Measurements from ENCODE around the gene NADK2.

DNA sequence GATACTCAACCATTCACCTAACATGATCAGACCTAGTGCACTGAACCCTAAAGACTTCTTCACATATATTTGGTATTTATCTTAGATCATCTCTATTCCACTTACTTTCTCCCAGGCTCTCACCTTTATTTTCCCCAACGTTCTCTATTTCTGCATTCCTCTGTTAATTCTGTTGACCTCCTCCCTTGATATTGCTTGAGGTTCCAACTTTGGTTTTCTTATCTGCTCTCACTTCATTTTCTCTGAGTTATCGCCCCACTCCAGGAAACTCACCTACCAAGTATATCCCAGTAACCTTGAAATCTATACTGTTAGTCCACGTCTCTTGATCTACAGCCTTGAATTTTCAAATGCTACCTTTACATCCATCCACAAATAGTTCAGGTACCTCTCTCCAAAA is 9.2 kb downstream of the NADK2 start:
- no peak for TF ChIP-seq ZNF747 (tag by site-specific recombination; IDR thresholded peaks at IDR 0.05)
- no peak for TF ChIP-seq ZNF221 (tag by site-specific recombination; IDR thresholded peaks at IDR 0.05; ENCODE audit: borderline replicate concordance)
- TF ChIP-seq, protein P1, sequence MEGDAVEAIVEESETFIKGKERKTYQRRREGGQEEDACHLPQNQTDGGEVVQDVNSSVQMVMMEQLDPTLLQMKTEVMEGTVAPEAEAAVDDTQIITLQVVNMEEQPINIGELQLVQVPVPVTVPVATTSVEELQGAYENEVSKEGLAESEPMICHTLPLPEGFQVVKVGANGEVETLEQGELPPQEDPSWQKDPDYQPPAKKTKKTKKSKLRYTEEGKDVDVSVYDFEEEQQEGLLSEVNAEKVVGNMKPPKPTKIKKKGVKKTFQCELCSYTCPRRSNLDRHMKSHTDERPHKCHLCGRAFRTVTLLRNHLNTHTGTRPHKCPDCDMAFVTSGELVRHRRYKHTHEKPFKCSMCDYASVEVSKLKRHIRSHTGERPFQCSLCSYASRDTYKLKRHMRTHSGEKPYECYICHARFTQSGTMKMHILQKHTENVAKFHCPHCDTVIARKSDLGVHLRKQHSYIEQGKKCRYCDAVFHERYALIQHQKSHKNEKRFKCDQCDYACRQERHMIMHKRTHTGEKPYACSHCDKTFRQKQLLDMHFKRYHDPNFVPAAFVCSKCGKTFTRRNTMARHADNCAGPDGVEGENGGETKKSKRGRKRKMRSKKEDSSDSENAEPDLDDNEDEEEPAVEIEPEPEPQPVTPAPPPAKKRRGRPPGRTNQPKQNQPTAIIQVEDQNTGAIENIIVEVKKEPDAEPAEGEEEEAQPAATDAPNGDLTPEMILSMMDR (tag by site-specific recombination; IDR thresholded peaks at IDR 0.05): no peak
- no peak for TF ChIP-seq BCL11A (tag by site-specific recombination; IDR thresholded peaks at IDR 0.05; ENCODE audit: low read depth)
- TF ChIP-seq ZNF121 (tag by site-specific recombination; IDR thresholded peaks at IDR 0.05): no peak
- no peak for TF ChIP-seq ZNF600 (tag by site-specific recombination; IDR thresholded peaks at IDR 0.05)
- TF ChIP-seq WT1 (tag by site-specific recombination; IDR thresholded peaks at IDR 0.05): no peak
- TF ChIP-seq ZNF266 (tag by site-specific recombination; IDR thresholded peaks at IDR 0.05; ENCODE audit: low read depth): no peak
- TF ChIP-seq ZNF174 (tag by site-specific recombination; IDR thresholded peaks at IDR 0.05): no peak
- no peak for TF ChIP-seq ZBTB7A (tag by site-specific recombination; IDR thresholded peaks at IDR 0.05; ENCODE audit: low read depth)
- TF ChIP-seq ZNF549 (tag by site-specific recombination; IDR thresholded peaks at IDR 0.05): no peak
- no peak for TF ChIP-seq ZNF76 (tag by site-specific recombination; IDR thresholded peaks at IDR 0.05; ENCODE audit: borderline replicate concordance, low read depth)
- TF ChIP-seq, protein P2, sequence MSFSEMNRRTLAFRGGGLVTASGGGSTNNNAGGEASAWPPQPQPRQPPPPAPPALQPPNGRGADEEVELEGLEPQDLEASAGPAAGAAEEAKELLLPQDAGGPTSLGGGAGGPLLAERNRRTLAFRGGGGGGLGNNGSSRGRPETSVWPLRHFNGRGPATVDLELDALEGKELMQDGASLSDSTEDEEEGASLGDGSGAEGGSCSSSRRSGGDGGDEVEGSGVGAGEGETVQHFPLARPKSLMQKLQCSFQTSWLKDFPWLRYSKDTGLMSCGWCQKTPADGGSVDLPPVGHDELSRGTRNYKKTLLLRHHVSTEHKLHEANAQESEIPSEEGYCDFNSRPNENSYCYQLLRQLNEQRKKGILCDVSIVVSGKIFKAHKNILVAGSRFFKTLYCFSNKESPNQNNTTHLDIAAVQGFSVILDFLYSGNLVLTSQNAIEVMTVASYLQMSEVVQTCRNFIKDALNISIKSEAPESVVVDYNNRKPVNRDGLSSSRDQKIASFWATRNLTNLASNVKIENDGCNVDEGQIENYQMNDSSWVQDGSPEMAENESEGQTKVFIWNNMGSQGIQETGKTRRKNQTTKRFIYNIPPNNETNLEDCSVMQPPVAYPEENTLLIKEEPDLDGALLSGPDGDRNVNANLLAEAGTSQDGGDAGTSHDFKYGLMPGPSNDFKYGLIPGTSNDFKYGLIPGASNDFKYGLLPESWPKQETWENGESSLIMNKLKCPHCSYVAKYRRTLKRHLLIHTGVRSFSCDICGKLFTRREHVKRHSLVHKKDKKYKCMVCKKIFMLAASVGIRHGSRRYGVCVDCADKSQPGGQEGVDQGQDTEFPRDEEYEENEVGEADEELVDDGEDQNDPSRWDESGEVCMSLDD (tag by site-specific recombination; IDR thresholded peaks at IDR 0.05): no peak
